ENCODE data around the gene KMT2A. TPM values are rescaled to one million over a fixed set of nuclear protein-coding genes. Genes with fewer than 3 reads are reported as not detected.

The KMT2A gene
- total and polyA plus RNA-seq, 2 experiments from 2014 or later, result 34.3 to 72.2 TPM

GRCh38 chr11:118572061-118572980, 136.0 kb downstream of the KMT2A start, which contains the start of gene ARCN1:
TSS of gene ARCN1 (plus strand) at chr11:118572409. CDS start at chr11:118572548, 139 bp downstream.
- Histone ChIP-seq H2AFZ (peak within 1 kb of the TSS; percentile 90), H4K20me1 (replicated peaks; ENCODE audit: insufficient read depth) (peaks cover 36% of the 10 kb centered on the region), H3K27me3 (ENCODE audit: insufficient read depth) (no peaks in the 10 kb centered on the region), H3K36me3 (ENCODE audit: insufficient read depth) (no peaks in the 10 kb centered on the region), H3F3A (replicated peaks; ENCODE audit: low read depth) (peaks cover 2% of the 10 kb centered on the region; the same call in 1 of the 2 replicates), H3K27ac (ENCODE audit: low read depth) (peak within 1 kb of the TSS; percentile 93), H3K79me2 (replicated peaks; ENCODE audit: insufficient read depth) (peaks cover 50% of the 10 kb centered on the region), H3K4me2 (peak within 1 kb of the TSS; percentile 99), H3K4me1 (ENCODE audit: insufficient read depth) (peaks cover 6% of the 10 kb centered on the region), H3K4me3 (peak within 1 kb of the TSS; percentile 98), H3K9me2 (ENCODE audit: insufficient read depth) (no peaks in the 10 kb centered on the region)
- DNase-seq (ENCODE audit: low spot score) (peak; percentile 94), ATAC-seq (peak; percentile 91)
- Mint-ChIP-seq H3K4me1 (peaks cover 7% of the 10 kb centered on the region; the same call in 2 of the 3 replicates), H3K27me3 (ENCODE audit: insufficient read depth, low read depth, poor library complexity) (peaks cover 4% of the 10 kb centered on the region), H3K27ac (peak within 1 kb of the TSS; percentile 39), H3K9me3 (no peaks in the 10 kb centered on the region), H3K4me3 (peak within 1 kb of the TSS; percentile 91), H3K36me3 (ENCODE audit: low read depth) (no peaks in the 10 kb centered on the region)
- TF ChIP-seq CREB1 (CRISPR knock-in tag; IDR thresholded peaks at IDR 0.05; ENCODE audit: low read depth), result peak; percentile 13; the same call in 1 of the 2 replicates
- TF ChIP-seq, protein P1, sequence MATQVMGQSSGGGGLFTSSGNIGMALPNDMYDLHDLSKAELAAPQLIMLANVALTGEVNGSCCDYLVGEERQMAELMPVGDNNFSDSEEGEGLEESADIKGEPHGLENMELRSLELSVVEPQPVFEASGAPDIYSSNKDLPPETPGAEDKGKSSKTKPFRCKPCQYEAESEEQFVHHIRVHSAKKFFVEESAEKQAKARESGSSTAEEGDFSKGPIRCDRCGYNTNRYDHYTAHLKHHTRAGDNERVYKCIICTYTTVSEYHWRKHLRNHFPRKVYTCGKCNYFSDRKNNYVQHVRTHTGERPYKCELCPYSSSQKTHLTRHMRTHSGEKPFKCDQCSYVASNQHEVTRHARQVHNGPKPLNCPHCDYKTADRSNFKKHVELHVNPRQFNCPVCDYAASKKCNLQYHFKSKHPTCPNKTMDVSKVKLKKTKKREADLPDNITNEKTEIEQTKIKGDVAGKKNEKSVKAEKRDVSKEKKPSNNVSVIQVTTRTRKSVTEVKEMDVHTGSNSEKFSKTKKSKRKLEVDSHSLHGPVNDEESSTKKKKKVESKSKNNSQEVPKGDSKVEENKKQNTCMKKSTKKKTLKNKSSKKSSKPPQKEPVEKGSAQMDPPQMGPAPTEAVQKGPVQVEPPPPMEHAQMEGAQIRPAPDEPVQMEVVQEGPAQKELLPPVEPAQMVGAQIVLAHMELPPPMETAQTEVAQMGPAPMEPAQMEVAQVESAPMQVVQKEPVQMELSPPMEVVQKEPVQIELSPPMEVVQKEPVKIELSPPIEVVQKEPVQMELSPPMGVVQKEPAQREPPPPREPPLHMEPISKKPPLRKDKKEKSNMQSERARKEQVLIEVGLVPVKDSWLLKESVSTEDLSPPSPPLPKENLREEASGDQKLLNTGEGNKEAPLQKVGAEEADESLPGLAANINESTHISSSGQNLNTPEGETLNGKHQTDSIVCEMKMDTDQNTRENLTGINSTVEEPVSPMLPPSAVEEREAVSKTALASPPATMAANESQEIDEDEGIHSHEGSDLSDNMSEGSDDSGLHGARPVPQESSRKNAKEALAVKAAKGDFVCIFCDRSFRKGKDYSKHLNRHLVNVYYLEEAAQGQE (IDR thresholded peaks at IDR 0.05; ENCODE audit: unreplicated experiment), result no peak
- TF ChIP-seq NANOG (IDR thresholded peaks at IDR 0.05; ENCODE audit: borderline replicate concordance), result no peak
- TF ChIP-seq POLR2AphosphoS5 (IDR thresholded peaks at IDR 0.05; ENCODE audit: low read depth), result peak; percentile 91
- TF ChIP-seq ETS1 (IDR thresholded peaks at IDR 0.05), result peak; percentile 55; the same call in 1 of the 2 replicates
- TF ChIP-seq CTCF (conservative IDR thresholded peaks at IDR 0.05; ENCODE audit: low read depth in 2 of 2), result 0 out of 4 replicates have a peak, but pooled peaks of 1 of the 2 experiments have one; percentile 11
